Keratinocyte (primary cell): ENCODE data around the gene BHLHE23.

ENCODE experiments used
- EZH2 ChIP-seq: IDR thresholded peaks from one replicate; pipeline ENCODE4 v1.6.1; 2012; ENCODE audit warnings: inconsistent platforms, mild to moderate bottlenecking, low read length, moderate library complexity
- TF ChIP-seq, protein P1 (sequence below), 3 experiments: IDR thresholded peaks in 1 of 3; conservative IDR thresholded peaks in 1 of 3; optimal IDR thresholded peaks in 1 of 3; 2 replicates in 2 of 3; 3 replicates in 1 of 3; pipeline versions ENCODE3 to v1.5.1; 2011; ENCODE audit warnings: low read length in 3 of 3, mild to moderate bottlenecking in 3 of 3, moderate library complexity in 2 of 3, control low read depth in 1 of 3, inconsistent platforms in 1 of 3; ENCODE audit not compliant: insufficient read depth in 2 of 3; ENCODE audit errors: extremely low read depth in 1 of 3

DNA sequence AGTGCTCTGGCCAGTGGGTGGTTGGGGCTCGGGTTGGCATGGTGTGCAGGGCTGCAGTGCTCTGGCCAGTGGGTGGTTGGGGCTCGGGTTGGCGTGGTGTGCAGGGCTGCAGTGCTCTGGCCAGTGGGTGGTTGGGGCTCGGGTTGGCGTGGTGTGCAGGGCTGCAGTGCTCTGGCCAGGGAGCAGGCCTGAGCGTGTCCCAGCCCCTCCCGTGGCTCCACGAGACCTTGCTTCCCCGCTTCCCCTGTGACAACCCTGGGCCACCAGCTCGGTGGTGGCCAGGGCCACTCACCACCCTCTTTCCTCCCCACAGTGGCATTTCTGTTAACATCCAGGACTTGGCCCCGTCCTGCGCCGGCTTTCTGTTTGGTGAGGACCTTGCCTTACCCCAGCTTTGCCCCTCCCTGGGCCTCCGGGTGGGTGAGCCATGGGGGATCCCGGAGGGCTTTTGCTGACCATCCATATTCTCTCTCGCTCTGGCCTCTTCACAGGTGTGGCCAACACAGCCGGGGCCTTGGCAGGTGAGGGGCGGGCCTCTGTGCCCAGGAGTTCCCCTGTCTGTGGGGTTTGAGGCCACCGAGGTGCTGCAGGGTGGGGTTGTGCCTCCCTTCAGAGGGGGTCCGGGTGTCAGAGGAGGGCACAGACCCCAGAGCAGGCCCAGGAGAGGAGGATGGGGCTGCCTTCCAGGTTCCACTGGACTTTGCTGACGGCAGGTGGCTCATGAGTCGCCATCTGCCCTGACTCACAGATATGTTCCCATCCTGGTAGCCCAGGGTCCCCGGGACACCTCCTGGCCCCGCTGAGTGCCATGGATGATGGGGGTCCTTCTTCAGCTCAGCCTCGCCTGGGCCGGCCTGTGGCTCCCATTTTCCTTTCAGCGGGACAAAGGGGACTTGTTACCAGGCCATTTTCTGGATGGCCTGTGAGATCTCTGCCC is 40.3 kb downstream of the BHLHE23 start:
- TF ChIP-seq, protein P1, sequence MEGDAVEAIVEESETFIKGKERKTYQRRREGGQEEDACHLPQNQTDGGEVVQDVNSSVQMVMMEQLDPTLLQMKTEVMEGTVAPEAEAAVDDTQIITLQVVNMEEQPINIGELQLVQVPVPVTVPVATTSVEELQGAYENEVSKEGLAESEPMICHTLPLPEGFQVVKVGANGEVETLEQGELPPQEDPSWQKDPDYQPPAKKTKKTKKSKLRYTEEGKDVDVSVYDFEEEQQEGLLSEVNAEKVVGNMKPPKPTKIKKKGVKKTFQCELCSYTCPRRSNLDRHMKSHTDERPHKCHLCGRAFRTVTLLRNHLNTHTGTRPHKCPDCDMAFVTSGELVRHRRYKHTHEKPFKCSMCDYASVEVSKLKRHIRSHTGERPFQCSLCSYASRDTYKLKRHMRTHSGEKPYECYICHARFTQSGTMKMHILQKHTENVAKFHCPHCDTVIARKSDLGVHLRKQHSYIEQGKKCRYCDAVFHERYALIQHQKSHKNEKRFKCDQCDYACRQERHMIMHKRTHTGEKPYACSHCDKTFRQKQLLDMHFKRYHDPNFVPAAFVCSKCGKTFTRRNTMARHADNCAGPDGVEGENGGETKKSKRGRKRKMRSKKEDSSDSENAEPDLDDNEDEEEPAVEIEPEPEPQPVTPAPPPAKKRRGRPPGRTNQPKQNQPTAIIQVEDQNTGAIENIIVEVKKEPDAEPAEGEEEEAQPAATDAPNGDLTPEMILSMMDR (optimal IDR thresholded peaks at IDR 0.05 in 1 of 3, IDR thresholded peaks at IDR 0.05 in 1 of 3, conservative IDR thresholded peaks at IDR 0.05 in 1 of 3; ENCODE audit: extremely low read depth in 1 of 3, insufficient read depth in 2 of 3, low read length in 3 of 3), result no peak
- TF ChIP-seq EZH2, result no peak
